VCaP (cell line): ENCODE results near the gene TOM1L2.
"Not testable (repeated sequence)": the region's sequence is repeated elsewhere in the genome, so short reads cannot be mapped to it uniquely, and the experiment has no call there.

Experiments used
- H3K27ac ChIP-seq: fragments of 450-650 bp; 2 replicates; pipeline ENCODE4 v1.5.1; 2017
- CTCF ChIP-seq: fragments of 450-650 bp; conservative IDR thresholded peaks from 2 replicates; pipeline ENCODE4 v1.5.1; 2017; ENCODE audit warnings: mild to moderate bottlenecking, moderate library complexity

Gene TOM1L2

DNA sequence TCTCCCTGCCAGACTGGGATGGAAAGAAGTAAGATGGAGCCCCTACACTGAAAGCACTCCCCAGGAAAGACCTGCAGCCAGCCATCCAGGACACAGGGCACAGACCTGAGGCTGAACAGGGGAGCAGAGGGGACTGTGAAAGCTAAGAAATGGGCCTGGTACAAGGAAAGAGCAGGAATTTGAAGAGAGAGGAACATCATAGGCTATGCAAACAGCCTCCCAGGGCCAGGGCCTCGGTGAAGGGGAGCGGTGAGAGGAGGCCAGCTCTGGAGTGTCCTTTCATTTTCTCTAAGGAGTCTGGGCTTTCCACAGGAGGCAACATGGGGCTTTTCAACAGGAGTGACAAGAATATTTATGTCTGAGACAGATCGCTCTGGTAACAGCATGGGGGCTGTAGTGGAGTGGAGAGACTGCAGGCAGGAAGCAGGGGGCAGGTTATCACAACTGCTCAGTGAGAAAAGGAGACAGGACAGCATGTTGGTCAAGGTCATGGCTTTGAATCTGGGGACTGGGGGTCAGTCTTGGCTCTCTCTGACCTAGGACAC, 50.1 kb downstream of the TOM1L2 start:
- no peak for TF ChIP-seq CTCF
- H3K27ac ChIP-seq: peak overlapping the region; percentile 41

GRCh38 chr17:17921192-17922069, 50.8 kb downstream of the TOM1L2 start:
- no peak for TF ChIP-seq CTCF
- no peak overlapping the region for H3K27ac ChIP-seq

DNA sequence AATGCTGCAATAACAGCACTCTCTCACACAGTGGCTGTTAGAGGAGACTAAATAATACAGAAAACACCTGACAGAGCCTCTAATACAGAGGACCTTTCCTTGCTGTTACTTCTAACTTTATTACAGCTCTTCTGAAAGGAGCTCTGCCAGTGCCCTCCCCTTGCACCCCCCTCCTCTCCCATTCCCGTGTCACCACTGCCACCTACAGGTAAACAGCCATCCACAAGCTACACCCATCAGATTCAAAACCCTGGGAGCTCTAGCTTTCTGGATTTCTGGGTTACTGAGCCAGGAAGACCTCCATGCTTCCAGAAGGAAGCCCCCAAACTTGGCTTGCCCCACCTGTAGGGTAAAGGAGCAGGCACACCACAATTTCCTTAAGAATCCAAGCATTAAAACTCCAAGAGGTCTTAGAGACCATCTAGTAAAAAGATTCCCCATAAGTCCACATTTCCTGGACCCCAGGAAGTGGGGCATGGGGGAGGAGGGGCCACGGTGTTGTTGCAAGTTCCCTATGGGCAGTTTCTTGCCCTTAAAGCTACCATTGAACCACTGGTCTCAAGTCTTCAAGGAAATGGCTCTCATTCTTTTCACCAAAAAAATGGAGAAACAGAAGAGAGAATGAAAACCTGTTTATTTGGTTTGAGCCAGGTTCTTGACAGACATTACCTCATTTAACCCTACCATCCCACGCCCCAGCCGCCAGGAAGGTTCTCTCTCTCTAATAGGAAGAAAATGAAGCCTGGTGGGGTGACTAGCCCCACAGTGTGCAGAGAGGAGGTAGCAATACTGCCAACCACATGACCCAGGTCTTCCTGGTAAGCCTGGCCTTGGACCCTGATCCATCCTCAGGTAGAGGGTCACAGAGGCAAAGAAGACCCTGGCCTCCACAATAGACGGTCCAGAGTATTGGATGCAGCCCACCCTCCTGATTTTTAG, 52.8 kb downstream of the TOM1L2 start:
- TF ChIP-seq CTCF: peak; percentile 89
- peak overlapping the region; percentile 32; the same call in 1 of the 2 replicates for H3K27ac ChIP-seq

- H3K27ac ChIP-seq: no peak overlapping the region
- no peak for TF ChIP-seq CTCF
Measured at GRCh38 chr17:17917394-17917793, 54.8 kb downstream of the TOM1L2 start.

DNA sequence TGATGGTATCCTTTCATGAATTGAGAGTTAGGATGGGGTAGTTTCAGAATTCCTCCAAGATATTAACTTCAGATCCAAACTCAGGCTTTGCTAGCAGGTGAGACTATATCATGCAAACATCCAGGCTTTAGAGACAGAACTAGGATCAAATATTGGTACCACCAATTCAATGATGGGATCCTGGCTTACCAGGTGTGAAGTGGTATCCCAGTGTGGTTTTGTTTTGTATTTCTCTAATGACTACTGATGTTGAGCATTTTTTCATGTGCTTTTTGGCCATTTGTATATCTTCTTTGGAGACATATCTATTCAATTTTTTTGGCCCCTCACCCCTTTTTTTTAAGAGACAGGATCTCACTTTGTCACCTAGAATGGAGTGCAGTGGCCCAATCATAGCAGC, 57.0 kb downstream of the TOM1L2 start:
- no peak for TF ChIP-seq CTCF
- H3K27ac ChIP-seq: no peak overlapping the region

- peak overlapping the region; percentile 50 for H3K27ac ChIP-seq
- TF ChIP-seq CTCF: no peak
Measured at GRCh38 chr17:17913695-17914332, 58.4 kb downstream of the TOM1L2 start.

DNA sequence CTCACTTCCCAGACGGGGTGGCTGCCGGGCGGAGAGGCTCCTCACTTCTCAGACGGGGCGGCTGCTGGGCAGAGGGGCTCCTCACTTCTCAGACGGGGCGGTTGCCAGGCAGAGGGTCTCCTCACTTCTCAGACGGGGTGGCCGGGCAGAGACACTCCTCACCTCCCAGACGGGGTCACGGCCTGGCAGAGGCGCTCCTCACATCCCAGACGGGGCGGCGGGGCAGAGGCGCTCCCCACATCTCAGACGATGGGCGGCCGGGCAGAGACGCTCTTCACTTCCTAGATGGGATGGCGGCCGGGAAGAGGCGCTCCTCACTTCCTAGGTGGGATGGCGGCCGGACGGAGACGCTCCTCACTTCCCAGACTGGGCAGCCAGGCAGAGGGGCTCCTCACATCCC, 59.9 kb downstream of the TOM1L2 start:
- H3K27ac ChIP-seq: not testable (repeated sequence)
